NCI-H1092 treated with DMSO at 0.1 percent for 48 hours (cell line): Measurements from ENCODE around the gene SPATS2L.
"Not testable (repeated sequence)": the region's sequence is repeated elsewhere in the genome, so short reads cannot be mapped to it uniquely, and the experiment has no call there.

Experiments used
- DNase-seq: peaks from one replicate; lab custom pipeline; 2025; lab: John Stamatoyannopoulos, UW

Gene SPATS2L

DNA sequence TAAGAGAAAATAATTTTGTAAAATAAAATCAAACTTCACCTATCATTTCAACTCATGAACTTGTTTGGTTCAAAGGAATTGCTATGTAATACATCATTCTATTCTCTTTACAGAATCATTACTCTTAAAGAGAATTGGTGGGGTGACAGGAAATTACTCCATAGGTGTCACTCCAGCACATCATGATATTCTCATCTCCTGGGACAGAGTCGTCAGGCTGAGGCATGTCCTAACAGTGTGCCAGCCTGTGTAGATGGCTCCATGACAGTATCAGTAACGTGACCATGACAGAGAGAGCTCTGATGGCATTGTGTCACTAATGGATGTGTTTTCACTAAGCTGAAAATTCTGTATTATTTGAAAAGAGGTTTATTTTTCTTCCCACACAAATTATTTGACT, 13.9 kb downstream of the SPATS2L start:
- DNase-seq, result no peak

DNA sequence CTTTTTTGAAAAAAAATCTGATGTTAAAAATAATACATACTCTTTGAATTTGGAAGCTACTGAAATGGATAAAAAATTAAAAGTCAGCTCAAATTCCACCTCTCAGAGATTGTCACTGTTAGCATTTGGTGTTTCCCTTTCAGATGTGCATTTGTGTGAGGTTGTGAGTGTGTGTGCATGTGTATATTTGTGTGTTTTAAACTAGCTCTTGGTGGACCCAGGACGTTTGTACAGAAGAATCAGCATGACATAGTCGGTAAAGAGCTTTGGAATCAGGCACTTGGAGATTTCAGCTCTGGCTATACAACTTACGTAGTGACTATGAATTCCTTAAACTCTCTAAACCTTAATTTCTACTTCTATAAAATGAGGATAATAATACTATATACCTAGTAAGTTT, 14.5 kb downstream of the SPATS2L start:
- no peak for DNase-seq

DNA sequence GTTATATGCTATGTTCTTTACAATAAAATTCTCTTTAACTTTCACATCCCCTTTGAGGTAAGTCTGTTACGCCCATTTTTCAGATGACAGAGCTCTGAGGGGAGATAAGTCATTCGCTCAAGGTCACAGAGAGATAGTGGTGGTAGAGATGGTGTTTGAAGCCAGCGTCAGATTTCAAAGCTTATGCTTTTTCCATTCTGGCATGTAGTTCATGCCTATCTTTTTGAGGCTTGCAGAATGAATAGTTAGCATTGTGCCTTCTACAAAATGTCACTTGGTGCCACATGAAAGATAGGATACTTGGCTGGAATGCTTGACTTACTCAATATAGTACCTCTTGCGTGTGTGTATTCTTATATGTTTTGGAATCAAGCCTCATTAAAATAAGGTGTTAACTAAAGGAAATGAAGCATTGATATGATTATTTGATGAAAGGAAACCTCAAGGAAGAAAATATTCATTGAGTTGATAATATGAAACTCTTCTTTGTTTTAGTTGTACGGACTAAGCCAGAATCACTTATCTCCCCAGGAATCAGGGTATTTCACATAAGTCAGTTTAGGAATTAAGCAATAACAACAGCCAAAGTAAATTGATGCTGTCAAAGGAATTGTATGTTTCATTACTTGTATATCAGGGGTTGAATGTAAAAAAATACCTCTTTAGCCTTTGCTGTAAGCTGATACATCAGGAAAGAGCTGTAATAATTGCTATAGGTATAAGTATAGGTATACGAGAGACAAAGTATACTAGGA, 15.5 kb downstream of the SPATS2L start:
- DNase-seq, result no peak

DNA sequence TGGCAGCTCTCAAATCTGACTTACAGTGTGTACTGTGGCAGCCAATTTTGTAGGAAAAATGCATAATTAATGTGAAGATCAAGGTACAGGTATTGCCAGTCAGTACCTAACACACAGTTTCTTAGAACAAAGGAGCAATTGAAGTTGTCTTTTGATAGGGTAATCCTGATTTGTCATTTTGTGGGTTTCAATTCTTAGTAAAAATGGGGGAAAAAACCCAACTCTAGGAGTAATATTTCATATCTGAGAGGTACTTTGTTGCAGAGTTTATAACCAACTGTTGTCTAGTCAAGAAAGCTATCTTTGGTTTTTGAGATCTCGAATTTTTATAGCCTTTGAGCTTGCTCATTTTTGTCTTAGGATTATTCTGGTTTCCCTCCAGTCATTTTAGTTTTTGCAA, 16.1 kb downstream of the SPATS2L start:
- DNase-seq, result no peak

DNA sequence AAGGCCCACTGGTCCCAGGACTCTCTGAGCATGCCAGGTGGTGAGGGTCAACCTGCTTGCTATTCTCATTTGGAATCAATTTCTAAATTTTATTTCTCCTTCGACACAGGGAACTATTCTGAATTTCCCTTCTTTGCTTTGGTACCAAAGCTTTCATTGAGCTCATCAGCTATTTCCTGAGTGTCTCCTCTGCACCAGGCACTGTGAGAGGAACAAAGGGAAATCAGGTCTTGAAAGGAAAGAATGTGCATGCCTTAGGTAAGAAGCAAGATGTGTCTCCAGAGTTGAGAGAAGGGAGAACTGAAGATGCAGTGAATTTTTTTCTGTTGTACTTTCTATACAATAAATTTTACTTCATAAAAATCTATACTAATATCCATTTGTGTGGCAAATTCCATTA, 17.9 kb downstream of the SPATS2L start:
- DNase-seq, result no peak

DNA sequence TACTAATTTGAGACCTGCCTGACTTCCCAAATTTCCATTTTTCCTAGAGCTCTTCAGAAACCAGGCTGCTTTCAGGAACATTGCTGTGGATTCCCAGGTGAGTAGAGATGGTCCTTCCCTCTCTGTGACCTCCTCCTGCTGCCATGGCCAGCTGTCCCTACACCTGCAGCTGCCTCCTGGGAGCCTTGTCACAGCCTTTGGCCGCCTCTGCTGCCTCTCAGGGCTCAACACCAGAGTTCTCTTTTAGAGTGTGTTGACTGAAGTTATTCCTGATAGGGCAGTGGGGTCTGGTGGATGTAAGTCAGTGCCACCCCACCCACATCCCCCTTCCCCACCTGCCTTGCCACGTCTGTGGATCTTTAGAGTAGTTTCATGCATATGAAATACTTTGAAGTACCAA, 22.9 kb downstream of the SPATS2L start:
- no peak for DNase-seq

DNA sequence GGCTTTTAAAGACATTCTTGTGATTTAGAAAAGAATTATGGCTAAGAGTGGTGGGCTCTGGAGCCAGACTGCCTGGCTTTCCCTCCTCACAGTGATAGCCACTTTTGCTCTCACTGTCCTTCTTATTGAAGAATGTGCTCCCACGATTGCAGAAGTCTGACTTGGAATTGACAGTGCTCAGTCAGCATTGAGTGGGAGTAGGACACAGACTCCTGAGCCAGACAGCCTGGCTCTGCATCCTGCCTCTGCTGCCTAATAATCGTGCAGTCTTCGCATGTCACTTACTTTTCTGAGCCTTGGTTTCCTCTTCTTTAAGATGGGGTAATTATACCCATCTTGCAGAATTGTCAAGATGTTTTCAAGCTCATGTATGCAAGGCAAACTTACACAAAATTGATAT, 23.3 kb downstream of the SPATS2L start:
- no peak for DNase-seq

DNA sequence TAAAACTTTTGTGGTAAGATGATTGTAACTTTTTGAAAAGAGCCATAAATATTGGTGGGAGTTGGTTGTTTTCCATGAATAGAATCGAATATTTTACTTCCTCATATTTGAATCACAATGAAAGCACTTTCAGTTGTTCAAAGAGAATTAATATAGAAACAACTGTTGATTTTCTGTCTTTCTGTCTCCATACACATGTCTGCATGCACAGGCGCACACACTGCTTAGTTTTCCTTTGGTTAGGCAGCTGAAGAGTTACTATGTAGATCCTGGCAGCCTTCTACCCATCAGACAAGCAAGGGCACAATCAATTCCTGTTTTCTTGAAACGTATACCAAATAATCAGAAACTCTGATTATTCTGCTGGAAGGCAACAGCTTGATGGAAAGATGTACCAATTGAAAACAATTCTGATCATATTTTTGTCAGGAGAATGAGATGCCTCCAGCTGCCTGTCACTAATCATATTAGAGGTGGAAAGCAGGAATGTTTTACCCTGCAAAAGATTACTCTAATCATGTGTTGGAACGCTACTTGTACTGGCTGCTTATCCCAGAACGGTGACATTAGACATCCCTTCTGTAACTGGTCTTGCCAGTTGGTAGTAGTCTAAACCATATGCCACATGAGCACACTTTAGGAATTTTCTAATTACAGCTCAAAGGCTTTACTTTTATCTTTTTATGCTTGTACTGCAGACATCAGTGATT, 24.0 kb downstream of the SPATS2L start:
- no peak for DNase-seq

DNA sequence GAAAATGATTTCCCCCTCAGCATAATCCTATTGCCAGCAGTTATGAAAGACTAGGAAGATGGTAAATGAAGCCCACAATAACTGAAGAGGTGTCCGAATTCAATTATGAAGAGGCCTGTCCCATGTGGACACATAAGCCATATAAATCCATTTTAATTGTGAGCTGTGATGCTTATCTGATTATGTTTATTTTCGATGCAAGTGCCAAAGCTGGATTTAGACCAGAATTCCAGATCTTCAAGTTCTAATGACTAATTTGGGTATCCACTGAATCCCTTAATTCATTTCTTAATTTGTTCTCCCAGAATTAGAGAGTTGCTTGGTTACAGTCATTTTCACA, 24.5 kb downstream of the SPATS2L start:
- DNase-seq, result no peak

DNA sequence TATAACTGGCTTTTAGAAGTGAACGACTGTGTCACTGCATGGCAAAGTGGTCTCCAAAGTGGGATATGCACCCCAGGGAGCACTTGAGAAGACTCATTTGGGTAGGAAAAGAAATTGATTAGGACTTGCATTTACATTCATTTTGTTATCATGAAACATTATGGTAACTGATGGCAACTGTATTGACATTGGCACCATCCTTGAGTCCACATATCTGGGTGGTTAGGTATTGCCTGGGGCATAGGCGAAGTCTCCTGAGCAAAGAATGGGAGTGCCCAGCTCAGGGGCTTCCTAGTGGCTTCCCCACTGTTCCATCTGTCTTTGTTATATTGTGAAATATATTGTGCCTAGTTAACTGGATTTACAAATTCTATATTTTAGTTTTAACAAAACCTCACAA, 29.2 kb downstream of the SPATS2L start:
- DNase-seq, result no peak

DNA sequence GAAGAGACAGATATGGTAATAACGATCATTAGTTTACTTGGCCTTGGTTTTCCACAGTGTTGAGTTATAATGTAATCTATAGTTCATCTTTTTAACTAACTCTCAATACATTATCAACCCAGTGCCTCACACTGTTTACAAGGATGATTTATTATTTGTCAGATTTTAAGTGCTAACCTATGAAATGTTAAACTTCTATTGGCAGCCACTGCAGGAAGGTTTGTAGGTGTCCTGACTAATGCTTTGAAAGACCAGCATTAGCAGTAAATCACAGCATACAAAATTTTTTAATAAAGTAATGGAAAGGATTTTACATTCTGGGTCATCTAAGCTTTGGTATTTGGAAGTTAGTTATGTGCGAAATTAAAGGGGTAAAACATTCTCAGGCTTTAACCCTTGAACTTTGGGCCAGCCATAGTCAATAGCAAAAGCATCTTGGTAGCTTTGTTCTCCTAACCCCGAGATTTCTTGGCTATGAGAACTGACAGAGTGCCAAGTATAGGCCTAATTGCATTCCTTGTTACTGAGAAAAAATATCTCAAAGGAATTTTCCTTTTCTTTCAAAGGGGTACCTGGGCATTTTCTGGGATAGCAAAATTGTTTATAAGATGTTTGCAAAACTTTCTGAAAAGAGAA, 30.6 kb downstream of the SPATS2L start:
- DNase-seq, result no peak

DNA sequence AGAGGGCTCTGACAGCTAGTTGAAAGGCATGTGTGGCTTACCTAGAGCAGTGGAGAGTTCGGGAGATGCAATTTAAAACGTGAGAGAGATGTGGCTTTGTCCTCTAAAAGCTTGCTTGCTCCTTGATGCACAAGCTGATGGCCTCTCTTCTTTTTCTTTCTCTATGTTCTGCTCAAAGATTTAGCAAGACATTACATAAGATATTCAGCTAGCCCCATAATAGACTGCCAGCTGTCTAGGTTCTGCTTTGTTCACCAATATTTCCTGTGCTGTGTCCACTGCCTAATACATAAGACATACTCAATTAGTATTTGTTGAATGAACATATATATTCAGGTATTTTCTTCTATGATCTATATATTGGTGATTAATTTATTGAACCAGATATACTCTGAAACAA, 31.1 kb downstream of the SPATS2L start:
- DNase-seq, result no peak

DNA sequence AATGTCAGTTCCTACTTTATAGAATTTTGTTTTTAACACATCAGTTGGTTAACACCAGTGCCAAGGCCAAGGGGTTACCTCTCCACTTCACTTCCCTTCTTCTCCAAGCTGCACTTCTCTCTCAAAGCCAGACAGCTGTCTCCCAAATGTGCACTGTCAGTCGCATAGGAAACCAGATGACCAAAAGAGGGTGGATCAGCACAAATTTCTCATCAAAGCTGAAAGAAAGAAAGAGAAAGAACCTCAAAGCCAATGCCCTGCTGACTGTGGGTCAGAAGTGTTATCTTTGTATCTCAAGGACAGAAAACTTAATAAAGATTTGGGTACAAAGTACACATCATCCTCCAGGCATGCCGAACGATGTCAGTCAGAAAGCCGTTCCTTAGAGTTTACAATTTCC, 32.2 kb downstream of the SPATS2L start:
- no peak for DNase-seq

DNA sequence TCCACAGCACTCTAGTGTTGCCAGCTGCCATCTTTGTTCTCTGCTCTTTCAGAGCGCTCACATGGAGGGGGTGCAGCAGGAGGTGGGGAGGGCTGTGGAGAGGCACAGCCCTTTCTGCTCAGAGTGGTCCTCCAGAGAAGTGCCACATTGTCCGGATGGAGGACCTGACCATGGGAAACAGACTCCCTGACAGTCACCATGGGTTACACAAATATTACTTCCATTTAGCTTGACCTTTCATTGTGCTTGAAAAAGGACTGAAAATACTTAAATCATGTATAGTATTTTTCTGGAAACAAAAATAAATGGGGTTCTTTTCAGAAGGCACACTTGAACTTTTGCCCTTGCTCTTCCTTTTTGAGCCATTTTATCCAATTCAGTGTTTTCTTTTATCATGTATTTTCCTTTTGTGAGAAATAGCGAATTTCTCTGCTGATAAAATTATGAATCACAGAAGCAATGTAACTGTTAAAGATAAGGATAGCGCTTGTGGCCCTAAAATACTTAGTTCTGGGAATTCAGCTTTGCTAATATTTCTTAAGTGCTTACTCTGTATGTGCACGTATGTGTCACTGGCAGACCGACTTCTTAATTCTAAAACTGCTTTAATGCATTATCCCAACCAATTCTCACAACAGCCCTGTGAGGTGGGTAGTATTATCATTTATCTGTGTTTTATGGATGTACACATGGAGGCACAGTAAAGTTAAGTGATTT, 34.2 kb downstream of the SPATS2L start:
- peak; percentile 4 for DNase-seq

DNA sequence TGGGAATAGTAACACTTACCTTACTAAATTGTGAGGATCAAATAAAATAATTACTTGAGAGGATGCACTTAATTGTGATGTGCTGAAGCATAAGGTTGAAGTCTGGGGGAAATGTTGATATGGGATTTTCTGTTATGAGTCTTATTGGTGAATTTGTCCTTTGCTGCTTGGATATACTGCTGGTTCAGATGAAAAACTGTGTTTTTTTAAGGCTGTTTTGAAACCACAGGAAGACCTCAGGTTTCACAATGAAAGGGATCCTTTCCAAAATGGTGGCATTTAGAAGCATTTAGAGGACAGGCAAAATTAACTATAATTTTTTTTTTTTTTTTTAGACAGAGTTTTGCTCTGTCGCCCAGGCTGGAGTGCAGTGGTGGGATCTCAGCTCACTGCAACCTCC, 34.9 kb downstream of the SPATS2L start:
- DNase-seq, result no peak

DNA sequence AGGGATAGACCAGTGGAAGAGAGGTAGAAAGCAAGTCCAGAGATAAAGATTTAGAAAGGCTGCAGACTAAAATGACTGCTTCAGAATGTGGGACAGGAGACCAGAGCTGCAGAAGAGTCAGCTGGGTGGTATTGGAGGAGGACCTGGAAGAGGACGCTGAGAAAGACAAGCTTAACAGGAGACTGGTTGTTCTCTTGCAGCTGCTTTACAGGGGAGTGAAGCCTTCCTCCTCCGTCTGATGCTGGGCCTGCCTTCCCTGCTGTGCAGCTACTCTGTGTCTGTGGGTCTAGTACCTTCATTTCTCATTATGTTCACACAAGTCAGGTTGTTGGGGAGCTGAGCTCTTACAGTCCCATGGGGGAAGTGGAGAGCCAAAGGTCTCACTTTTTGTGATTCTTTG, 35.7 kb downstream of the SPATS2L start:
- no peak for DNase-seq

DNA sequence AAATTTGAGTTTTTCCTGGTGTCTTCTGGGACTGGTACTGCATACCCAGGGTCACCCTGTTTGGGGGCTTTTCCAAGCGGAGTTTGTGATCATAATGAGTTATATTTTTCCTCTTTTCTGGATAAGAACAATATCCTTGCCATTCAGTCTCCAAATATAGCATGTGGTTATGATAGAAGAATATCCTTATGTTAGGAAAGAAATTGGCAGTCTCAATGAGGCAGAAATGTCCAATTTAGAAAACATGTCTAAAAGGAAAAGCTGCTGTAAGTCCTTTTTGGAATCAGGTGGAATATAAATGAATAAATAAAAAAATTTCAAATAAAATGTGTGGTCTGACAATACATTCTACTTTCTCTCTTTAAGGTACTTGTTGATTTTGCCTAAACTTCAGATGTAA, 36.2 kb downstream of the SPATS2L start:
- no peak for DNase-seq

DNA sequence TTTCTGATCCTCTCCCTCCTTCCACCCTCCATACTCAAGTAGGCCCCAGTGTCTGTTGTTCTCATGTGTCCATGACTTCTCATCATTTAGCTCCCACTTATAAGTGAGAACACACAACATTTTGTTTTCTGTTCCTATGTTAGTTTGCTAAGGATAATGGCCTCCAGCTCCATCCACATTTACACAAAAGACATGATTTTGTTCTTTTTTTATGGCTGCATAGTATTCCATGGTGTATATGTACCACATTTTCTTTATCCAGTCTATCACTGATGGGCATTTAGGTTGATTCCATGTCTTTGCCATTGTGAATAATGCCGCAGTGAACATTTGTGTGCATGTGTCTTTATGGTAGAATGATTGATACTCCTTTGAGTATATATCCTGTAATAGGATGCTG, 37.7 kb downstream of the SPATS2L start:
- DNase-seq, result not testable (repeated sequence)

DNA sequence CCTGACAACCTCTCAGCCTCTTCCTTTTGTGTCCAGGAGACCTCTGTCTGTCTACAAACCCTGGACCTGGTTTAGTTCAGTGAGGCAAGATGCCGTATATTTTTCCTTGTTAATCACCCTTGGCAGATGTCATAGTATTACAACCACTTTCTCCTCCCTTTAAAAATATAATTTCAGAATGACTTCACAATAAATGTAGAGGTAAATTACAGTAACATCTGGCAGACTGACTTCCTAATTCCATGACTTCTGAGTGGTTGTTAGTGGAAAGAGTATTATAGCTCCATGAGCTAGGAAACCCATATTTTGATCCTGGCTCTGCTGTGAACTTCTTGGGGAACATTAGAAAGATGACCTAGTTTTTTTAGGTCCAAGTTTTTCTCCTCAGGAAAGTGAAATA, 39.5 kb downstream of the SPATS2L start:
- no peak for DNase-seq

DNA sequence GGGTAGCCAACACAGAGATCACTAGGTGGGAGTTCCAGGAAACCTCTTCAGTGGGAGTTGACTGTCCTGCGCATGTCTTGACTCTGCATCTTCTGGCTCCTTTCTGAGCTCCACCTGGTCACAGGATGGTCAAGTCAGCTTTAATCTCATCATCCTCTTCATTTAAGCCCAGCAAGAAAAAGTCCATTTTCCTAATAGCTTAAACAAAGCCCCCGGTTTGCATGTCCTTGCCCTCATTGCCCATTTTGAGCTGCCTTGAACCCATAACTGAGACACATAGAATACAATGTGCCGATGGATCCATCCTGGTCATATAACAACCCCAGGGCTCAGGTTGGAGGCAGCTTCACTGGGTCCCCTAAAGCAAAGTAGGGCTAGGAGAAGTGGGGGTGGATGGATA, 40.8 kb downstream of the SPATS2L start:
- DNase-seq, result no peak

DNA sequence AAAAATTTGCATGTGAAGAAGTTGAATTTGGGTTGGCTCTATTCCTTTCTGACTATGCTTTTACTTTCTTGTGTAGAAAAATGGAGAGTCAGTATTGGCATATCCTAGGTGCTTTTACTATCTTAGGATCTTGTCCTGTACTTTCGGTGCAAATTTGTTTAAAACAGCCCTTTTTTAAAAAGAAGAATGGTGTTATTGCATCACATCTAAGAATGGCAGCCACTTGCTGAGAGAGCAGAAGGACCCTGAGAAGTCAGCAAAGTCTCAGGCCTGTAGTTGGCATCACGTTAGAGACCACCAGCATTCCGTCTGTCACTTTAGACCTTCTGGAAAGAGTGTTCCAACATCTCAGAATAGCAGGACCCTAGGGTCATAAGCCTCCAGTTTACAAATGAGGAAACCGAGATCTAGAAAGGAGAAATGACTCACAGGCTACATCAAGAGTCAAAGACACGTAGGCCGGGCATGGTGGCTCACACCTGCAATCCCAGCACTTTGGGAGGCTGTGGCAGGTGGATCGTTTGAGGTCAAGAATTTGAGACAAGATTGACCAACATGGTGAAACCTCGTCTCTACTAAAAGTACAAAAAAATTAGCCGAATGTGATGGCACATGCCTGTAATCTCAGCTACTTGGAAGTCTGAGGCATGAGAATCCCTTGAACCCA, 42.5 kb downstream of the SPATS2L start:
- DNase-seq, result no peak

DNA sequence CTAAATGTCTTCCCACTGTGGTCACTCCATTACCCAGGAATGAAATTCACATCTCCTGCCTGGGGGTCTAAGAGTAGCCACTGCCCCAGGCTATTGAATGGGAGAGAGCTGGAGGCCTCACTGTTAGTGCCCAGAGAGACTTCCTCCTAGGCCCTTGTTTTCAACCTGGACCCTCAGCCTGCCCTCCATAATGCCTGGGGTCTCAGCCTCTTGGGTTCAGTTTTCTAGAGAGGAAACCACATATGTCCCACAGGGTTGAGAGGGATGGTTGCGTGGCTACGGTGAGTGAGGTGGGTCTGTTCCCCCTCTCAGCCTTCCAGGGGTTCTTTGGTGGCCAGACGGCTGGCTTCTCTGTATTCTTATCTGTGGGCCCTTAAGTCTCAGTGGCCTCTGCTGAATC, 43.4 kb downstream of the SPATS2L start:
- no peak for DNase-seq
